ENCODE data around the gene IL26.

The IL26 gene

GRCh38 chr12:68264857-68265256, 39.2 kb upstream of the IL26 start:
- TF ChIP-seq CTCF (IDR thresholded peaks at IDR 0.05; ENCODE audit: low read depth, low read length): no peak
- no peak for DNase-seq (ENCODE audit: extremely low read depth, low read depth)

- no peak for TF ChIP-seq CTCF (IDR thresholded peaks at IDR 0.05; ENCODE audit: low read depth, low read length)
Measured at GRCh38 chr12:68264158-68264855, 38.7 kb upstream of the IL26 start.

GRCh38 chr12:68263366-68263765, 37.8 kb upstream of the IL26 start:
- no peak for DNase-seq (ENCODE audit: extremely low read depth, low read depth)
- TF ChIP-seq CTCF (IDR thresholded peaks at IDR 0.05; ENCODE audit: low read depth, low read length): no peak

More at GRCh38 chr12:68264158-68264855, 38.7 kb upstream of the IL26 start:
- no peak for DNase-seq (ENCODE audit: extremely low read depth, low read depth)

DNA sequence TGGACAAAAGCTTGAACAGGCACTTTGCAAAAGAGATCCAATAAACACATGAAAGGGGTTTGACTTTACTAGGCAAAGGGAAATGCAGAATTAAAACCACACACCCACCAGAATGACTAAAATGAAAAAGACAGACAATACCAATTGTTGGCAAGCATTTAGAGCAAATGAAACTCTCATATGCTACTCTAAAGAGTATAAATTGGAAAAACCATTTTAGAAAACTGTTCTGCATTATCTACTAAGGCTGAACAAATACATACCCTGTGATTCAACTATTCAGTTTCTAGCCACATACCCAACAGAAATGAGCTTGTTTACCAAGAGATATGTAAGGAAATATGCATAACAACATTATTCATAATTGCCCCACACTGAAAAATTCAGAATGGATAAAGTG, 36.3 kb upstream of the IL26 start:
- no peak for TF ChIP-seq CTCF (IDR thresholded peaks at IDR 0.05; ENCODE audit: low read depth, low read length)
- DNase-seq (ENCODE audit: extremely low read depth, low read depth): no peak

DNA sequence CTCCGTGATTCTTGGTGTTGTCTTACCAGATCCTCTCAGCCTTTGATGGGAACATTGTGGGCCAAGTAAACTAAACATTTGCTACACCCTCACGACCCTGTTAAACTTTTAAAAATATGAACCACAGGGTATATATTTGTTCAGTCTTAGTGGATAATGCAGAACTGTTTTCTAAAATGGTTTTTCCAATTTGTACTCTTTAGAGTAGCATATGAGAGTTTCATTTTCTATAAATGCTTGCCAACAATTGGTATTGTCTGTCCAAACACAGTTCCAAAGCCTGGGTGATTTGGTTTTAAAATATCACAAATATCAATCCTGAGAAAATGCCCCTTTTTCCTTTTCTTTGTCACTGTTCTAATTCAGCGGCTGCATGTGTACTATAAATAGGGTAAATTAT, 34.5 kb upstream of the IL26 start:
- TF ChIP-seq CTCF (IDR thresholded peaks at IDR 0.05; ENCODE audit: low read depth, low read length): no peak
- DNase-seq (ENCODE audit: extremely low read depth, low read depth): no peak

- TF ChIP-seq CTCF (IDR thresholded peaks at IDR 0.05; ENCODE audit: low read depth, low read length): no peak
- DNase-seq (ENCODE audit: extremely low read depth, low read depth): no peak
Measured at GRCh38 chr12:68259318-68259940, 33.8 kb upstream of the IL26 start.

DNA sequence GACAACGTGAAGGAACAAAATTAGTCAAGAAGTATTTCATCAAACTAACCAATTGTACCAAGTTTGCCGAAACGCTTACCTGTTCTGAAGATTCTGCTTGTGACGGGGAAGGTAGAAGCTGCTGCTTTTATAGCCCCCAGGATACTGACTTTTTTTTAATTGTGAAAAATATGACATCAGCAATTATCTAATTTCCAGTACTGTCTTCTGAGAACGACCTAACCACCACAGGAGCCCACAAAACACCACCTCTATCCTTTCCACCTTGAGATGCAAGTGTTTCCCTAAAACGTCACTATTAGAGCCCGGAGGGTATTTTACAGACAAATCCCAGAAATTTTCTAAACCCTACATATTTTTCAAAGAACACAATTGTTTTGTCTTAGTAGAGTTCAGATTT, 27.9 kb upstream of the IL26 start, which contains the start of gene IL22:
Gene IL22 (minus strand): TSS at position 101 of the 400 bp plus-strand sequence. CDS start 156 bp downstream, outside the sequence.
- DNase-seq (ENCODE audit: extremely low read depth, low read depth): no peak
- no peak for TF ChIP-seq CTCF (IDR thresholded peaks at IDR 0.05; ENCODE audit: low read depth, low read length)

Data from AG09319 (cell line).